IPS-20b (cell line): ENCODE results near the gene IBA57.
"Not testable (repeated sequence)": the region's sequence is repeated elsewhere in the genome, so short reads cannot be mapped to it uniquely, and the experiment has no call there.

Experiments used
- H3K27ac ChIP-seq: one replicate; pipeline ENCODE4 v1.5.1; 2013; ENCODE audit warnings: low read length
- H3K27me3 ChIP-seq: 2 replicates; pipeline ENCODE4 v1.6.1; 2013; ENCODE audit warnings: mild to moderate bottlenecking, low read length, inconsistent platforms; ENCODE audit not compliant: insufficient read depth
- H3K36me3 ChIP-seq: 2 replicates; pipeline ENCODE4 v1.6.1; 2013; ENCODE audit warnings: low read depth, mild to moderate bottlenecking, inconsistent platforms, low read length, moderate library complexity; ENCODE audit not compliant: insufficient read depth
- H3K4me1 ChIP-seq: 2 replicates; pipeline ENCODE4 v1.6.1; 2013; ENCODE audit warnings: mild to moderate bottlenecking, control low read depth, inconsistent platforms, low read length, moderate library complexity; ENCODE audit not compliant: insufficient read depth
- H3K4me3 ChIP-seq: 2 replicates; pipeline ENCODE4 v1.5.1; 2013; ENCODE audit warnings: mild to moderate bottlenecking, low read length, inconsistent platforms
- H3K9ac ChIP-seq: 2 replicates; pipeline ENCODE4 v1.6.1; 2013; ENCODE audit warnings: low read depth, mild to moderate bottlenecking, inconsistent platforms, low read length, moderate library complexity
- H3K9me3 ChIP-seq: 2 replicates; pipeline ENCODE4 v1.6.1; 2013; ENCODE audit warnings: mild to moderate bottlenecking, low read depth, low read length, inconsistent platforms; ENCODE audit not compliant: insufficient read depth

The IBA57 gene

DNA sequence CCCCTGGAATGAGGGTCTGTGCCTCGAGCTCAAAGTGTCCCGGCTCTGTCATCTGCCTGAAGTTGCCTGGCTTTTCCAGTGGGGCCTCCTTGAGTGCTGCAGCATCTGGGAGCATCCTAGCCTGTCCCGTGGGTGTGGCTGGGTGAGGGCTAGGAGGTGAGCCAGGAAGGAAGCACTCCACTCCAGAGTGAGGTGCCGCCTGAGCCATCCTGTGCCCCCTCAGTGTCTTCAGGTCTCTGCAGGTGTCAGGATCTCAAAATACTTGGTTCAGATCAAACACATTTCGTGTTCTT is 11.5 kb downstream of the IBA57 start:
- Histone ChIP-seq H3K27me3 (no peaks in the 10 kb centered on the region), H3K27ac (no peak overlapping the region), H3K36me3 (no peaks in the 10 kb centered on the region), H3K9me3 (no peaks in the 10 kb centered on the region), H3K9ac (no peak overlapping the region), H3K4me1 (no peaks in the 10 kb centered on the region), H3K4me3 (no peak overlapping the region)

DNA sequence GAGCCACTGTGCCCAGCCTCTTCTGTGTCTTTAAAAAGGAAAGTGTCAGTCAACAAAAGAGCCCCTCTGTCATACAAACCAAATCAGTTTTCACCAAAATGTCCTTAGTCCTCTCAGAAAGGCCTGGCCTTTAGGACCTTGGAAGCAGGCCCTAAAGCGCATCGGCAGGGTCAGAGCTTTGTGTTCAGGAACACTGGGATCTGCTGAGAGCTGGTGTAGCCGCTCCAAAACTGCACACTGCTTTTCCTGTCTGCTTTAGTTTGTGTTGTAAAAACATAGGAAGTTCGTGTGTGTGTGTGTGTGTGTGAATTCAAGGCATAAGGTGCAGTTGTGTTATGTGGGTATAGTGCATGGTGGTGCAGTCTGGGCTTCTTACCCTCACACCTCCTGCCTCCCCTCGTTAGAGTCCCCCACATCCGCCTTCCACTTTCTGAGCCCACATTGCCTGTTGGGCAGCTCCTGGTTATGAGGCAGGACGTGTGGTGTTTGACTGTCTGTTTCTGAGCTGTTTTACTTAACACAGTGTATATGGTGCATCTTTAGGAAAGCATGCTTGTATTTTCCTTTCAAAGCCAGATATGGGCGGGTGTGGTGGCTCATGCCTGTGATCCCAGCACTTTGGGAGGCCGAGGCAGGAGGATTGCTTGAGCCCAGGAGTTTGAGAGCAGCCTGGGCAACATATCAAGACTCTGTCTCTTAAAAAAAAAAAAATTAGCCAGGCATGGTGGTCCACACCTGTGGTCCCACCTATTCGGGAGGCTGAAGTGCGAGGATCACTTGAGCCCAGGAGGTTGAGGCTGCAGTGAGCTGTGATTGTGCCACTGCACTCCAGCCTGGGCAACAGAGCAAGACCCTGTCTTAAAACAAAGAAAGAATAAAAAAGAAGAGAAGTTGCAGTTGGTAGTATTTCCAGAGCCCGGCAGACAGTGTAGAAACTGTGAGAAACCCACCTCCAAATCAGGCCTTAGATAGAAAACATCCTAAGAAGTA is 12.4 kb downstream of the IBA57 start:
- H3K4me3 ChIP-seq: no peak overlapping the region

DNA sequence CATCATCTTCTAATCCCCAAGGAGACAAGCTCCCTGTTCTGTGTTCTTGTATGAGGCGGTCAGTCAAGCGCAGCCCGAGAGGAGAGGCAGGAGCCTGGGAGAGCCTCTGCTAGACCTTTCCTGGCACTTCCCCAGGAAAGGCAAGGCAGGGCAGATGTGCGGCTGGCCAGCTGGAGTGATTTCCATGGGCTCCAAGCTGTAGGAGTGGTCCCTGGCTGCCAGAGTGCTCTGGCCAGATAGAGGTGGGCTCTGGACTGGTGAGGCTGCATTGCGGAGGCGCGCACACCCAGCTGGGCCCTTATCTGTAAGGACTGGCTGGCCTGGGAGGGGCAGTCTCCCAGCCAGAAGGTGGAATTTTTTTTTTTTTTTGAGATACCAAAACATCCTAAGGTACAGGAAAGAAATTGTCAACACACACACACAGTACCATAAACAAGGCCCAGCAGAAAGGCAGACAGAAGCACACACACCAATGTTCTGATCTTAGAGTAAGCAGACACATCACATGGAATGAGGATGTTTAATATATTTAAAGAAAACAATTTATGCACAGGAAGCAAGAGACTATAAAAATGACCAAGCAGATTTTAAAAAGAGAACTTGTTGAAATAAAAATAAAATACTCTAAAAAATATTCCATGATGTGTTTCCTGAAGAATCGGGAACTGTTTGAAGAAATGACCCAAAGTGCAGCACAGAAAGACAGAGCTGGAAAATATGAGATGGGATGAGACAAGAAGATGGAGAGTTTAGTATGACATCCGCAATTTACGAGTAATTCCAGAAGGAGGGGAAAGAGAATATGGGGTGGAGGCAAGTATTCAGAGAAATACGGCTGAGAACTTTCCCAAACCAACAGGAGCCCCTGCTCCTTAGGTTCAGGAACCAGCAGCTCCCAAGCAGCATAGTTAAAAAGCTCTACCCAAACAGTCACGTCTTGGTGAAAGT is 13.4 kb downstream of the IBA57 start:
- Histone ChIP-seq H3K27me3 (no peaks in the 10 kb centered on the region), H3K9me3 (no peaks in the 10 kb centered on the region), H3K27ac (no peak overlapping the region), H3K9ac (no peak overlapping the region), H3K36me3 (no peaks in the 10 kb centered on the region), H3K4me1 (no peaks in the 10 kb centered on the region), H3K4me3 (no peak overlapping the region)

More for the DNA sequence above, 12.4 kb downstream of the IBA57 start:
- Histone ChIP-seq H3K9me3 (no peaks in the 10 kb centered on the region), H3K27ac (no peak overlapping the region), H3K27me3 (no peaks in the 10 kb centered on the region), H3K4me1 (no peaks in the 10 kb centered on the region), H3K36me3 (no peaks in the 10 kb centered on the region), H3K9ac (no peak overlapping the region)

DNA sequence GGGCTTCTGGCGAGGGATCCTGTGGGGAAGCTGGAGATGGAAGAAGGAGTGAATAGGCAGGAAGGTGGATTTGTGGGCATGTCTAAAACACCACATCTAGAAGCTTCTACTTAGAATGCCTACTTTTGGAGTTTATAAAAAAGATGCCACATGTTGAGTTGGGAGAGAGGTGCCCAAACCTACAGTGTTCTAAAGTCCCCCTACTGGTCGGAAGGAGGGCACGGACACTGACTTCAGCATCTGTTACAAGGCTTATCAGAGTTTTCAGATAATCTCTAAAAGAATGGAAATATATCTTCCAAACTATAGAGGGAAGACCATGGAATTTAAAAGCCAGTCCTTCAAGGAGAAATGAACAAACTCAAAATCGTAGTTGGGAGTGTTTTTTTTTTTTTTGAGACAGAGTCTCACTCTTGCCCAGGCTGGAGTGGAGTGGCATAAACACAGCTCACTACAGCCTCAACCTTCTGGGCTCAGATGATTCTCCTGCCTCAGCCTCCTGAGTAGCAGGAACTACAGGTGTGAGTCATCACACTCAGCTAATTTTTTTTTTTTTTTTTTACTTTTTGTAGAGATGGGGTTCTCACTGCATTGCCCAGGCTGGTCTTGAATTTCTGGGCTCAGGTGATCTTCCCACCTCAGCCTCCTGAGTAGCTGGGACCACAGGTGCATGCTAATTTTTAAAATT is 14.8 kb downstream of the IBA57 start:
- H3K27ac ChIP-seq: no peak overlapping the region
- no peak overlapping the region for H3K9ac ChIP-seq
- no peaks in the 10 kb centered on the region for H3K4me1 ChIP-seq
- H3K4me3 ChIP-seq: no peak overlapping the region
- H3K9me3 ChIP-seq: no peaks in the 10 kb centered on the region
- H3K27me3 ChIP-seq: no peaks in the 10 kb centered on the region
- H3K36me3 ChIP-seq: no peaks in the 10 kb centered on the region

DNA sequence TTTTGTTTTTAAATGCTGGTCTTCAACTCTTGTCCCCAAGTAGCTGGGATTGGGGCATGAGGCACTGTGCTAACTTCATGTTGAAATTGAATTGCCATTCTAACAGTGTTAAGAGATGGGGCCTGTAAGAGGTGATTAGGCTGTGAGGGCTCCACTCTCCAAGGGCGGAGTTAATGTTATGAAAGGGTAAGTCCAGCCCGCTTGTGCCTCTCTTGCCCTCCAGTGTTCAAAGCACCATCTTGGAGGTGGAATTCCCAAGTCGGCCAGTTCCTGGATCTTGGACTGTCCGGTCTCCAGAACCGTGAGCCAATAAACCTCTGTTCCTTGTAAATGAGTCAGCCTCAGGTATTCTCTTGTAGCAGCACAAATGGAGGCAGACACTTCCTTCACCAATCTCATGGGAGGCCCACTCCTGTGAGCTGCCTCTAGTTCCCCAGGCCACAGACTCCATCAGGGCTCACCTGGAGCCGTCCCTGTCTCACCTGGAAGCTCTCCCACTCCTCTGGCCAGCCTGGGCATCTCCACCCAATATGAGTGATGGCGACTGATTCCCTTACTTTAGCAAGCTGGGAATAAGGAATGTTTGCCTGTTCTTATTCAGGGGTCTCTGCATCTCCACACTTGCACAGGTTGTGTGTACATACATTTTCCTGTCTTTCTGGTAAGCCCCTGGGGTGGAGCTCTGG is 15.5 kb downstream of the IBA57 start:
- no peak overlapping the region for H3K9ac ChIP-seq
- H3K9me3 ChIP-seq: no peaks in the 10 kb centered on the region
- no peak overlapping the region for H3K27ac ChIP-seq
- no peaks in the 10 kb centered on the region for H3K36me3 ChIP-seq
- H3K27me3 ChIP-seq: no peaks in the 10 kb centered on the region
- H3K4me1 ChIP-seq: no peaks in the 10 kb centered on the region
- no peak overlapping the region for H3K4me3 ChIP-seq

DNA sequence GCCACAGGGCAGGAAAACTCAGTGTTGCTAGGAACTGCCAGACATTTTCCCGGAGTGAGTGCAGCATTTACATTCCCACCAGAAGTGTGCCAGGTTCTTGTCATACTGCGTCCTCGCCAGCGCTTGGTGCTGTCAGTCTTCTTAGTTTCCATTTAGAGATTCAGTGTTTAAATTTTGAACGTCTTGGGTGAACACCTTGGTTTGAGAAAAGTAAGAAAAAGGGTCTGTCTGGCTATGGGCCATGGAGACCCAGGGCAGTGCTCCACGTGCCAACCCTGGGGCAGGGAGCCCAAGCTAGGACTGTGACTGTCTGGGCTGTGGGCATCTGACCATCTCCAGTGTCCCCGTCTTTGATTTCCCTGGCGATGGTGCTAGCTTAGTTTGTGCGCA is 16.0 kb downstream of the IBA57 start:
- Histone ChIP-seq H3K27ac (no peak overlapping the region), H3K4me3 (no peak overlapping the region), H3K36me3 (no peaks in the 10 kb centered on the region), H3K9ac (no peak overlapping the region), H3K4me1 (no peaks in the 10 kb centered on the region), H3K27me3 (no peaks in the 10 kb centered on the region), H3K9me3 (no peaks in the 10 kb centered on the region)

DNA sequence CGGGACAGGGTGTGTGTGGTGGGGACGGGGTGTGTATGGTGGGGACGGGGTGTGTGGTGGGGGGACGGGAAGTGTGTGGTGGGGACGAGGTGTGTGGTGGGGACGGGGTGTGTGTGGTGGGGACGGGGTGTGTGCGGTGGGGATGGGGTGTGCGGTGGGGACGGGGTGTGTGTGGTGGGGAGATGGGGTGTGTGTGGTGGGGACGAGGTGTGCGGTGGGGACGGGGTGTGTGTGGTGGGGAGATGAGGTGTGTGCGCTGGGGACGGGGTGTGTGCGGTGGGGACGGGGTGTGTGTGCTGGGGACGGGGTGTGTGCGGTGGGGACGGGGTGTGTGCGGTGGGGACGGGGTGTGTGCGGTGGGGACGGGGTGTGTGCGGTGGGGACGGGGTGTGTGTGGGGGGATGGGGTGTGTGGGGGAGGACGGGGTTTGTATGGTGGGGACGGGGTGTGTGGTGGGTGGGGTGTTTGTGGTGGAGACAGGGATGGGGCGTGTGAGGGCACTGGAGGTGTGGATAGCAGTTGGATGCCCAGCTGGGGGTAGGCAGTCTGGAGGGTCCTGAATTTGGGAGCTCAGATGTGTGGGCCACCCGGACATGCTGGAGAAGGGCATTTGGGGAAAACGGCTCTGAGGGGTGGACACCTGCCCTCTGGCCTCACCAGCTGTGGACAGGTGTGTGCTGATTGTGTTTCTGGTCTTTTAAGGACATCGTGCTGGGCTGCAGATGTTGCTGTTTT is 16.9 kb downstream of the IBA57 start:
- no peak overlapping the region for H3K9ac ChIP-seq
- H3K9me3 ChIP-seq: no peaks in the 10 kb centered on the region
- H3K27me3 ChIP-seq: no peaks in the 10 kb centered on the region
- H3K27ac ChIP-seq: no peak overlapping the region
- no peaks in the 10 kb centered on the region for H3K36me3 ChIP-seq
- H3K4me1 ChIP-seq: no peaks in the 10 kb centered on the region
- H3K4me3 ChIP-seq: no peak overlapping the region

DNA sequence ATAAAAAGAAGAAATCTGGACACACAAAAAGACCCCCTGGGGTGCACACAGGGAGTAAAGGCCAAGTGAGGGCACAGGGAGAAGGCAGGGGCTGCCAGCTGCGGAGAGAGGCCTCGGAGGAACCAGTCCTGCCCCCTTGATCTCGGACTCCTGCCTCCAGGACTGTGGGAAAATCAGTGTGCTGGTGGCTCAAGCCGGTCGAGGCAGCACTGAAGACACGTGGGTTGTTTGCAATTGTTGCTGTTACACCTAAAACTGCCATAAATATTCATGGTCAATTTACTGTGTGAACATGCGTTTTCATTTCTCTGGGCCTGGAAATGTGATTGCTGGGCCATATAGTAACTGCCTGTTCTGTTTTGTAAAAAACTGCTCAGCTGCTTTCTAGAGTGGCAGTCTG is 18.5 kb downstream of the IBA57 start:
- no peaks in the 10 kb centered on the region for H3K4me1 ChIP-seq
- no peaks in the 10 kb centered on the region for H3K27me3 ChIP-seq
- H3K9me3 ChIP-seq: no peaks in the 10 kb centered on the region
- no peak overlapping the region for H3K9ac ChIP-seq
- no peak overlapping the region for H3K27ac ChIP-seq
- H3K4me3 ChIP-seq: no peak overlapping the region
- H3K36me3 ChIP-seq: no peaks in the 10 kb centered on the region

DNA sequence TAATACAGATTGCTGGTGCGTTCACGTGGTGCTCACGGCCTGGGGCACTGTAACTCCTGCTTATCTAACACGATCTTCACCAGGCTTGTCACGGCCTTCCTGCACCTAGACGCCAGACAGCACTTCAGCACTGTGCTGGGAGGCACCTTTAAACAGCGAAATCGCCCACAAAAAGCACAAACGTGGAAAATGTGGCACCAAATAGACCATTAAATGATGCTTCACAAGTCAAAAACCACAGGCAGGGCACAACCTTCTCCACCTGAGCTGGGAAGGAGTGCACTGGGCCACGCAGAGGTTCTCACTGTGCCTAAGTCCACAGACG is 20.0 kb downstream of the IBA57 start:
- H3K27me3 ChIP-seq: no peaks in the 10 kb centered on the region
- no peak overlapping the region for H3K9ac ChIP-seq
- H3K4me1 ChIP-seq: no peaks in the 10 kb centered on the region
- no peak overlapping the region for H3K4me3 ChIP-seq
- no peaks in the 10 kb centered on the region for H3K36me3 ChIP-seq
- no peaks in the 10 kb centered on the region for H3K9me3 ChIP-seq
- no peak overlapping the region for H3K27ac ChIP-seq

DNA sequence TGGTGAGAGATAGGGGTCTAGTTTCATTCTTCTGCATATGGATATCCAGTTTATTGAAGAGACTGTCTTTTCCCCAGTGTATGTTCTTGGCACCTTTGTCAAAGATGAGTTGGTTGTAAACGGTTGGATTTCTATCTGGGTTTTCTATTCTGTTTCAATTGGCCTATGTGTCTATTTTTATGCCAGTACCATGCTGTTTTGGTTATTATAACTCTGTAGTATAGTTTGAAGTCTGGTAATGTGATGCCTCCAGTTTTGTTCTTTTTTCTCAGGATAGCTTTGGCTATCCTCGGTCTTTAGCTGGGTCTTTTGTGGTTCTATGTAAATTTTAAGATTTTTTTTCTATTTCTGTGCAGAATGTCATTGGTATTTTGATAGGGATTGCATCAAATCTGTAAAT is 22.6 kb downstream of the IBA57 start:
- not testable (repeated sequence) for H3K27ac ChIP-seq, H3K36me3 ChIP-seq, H3K4me1 ChIP-seq, H3K9me3 ChIP-seq, H3K27me3 ChIP-seq, H3K9ac ChIP-seq, H3K4me3 ChIP-seq

DNA sequence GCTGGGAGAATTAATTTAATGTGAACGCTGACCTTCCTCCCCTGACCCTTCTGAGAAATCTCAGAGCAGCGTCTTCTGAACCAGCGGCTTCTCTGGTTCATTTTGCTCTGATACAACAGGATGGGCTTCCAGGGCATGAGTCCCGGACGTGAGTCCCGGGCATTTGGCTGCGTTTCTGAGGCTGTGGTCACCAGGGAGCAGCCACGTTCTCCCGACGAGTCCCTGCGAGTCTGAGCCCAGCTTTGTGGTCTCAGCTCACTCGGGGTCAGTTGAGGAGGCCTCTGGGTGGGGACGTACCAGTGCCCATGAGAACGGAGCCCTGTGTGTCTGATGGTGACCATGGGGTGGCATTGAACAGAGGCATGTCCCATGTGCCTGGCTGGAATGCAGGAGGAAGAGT is 24.6 kb downstream of the IBA57 start:
- no peaks in the 10 kb centered on the region for H3K36me3 ChIP-seq
- H3K9ac ChIP-seq: no peak overlapping the region
- no peaks in the 10 kb centered on the region for H3K4me1 ChIP-seq
- no peak overlapping the region for H3K4me3 ChIP-seq
- no peaks in the 10 kb centered on the region for H3K9me3 ChIP-seq
- H3K27me3 ChIP-seq: no peaks in the 10 kb centered on the region
- no peak overlapping the region for H3K27ac ChIP-seq
